Right atrium auricular region (tissue), 2 donors: ENCODE data around the gene ZXDB. TPM values are rescaled to one million over a fixed set of nuclear protein-coding genes. Genes with fewer than 3 reads are reported as not detected.
"Not testable (repeated sequence)": the region's sequence is repeated elsewhere in the genome, so short reads cannot be mapped to it uniquely, and the experiment has no call there.

ENCODE experiments used
- DNase-seq: peaks from one replicate; pipeline ENCODE4 v3.0.0-alpha.2; 2019; ENCODE audit warnings: low spot score
- H3K27ac ChIP-seq, 2 donors: fragments of 200-600 bp; sonication (generic); 1 replicate in 1 of 2; 2 replicates in 1 of 2; pipeline ENCODE4 v1.5.1; 2016 to 2019
- H3K27me3 ChIP-seq, 2 donors: fragments of 200-600 bp; sonication (generic); one replicate each; pipeline versions ENCODE4 v1.5.1 to v1.6.0; 2017 to 2019
- H3K36me3 ChIP-seq: fragments of 200-600 bp; sonication (generic); one replicate; pipeline ENCODE4 v1.5.1; 2016
- H3K4me1 ChIP-seq, 2 donors: fragments of 200-600 bp; sonication (generic); one replicate each; pipeline versions ENCODE4 v1.5.1 to v1.6.0; 2017 to 2019
- H3K4me3 ChIP-seq, 2 donors: fragments of 200-600 bp; sonication (generic); 1 replicate in 1 of 2; 2 replicates in 1 of 2; pipeline ENCODE4 v1.5.1; 2017 to 2019; ENCODE audit warnings: mild to moderate bottlenecking in 1 of 2, moderate library complexity in 1 of 2
- H3K9me3 ChIP-seq, 2 donors: fragments of 200-600 bp; sonication (generic); one replicate each; pipeline ENCODE4 v1.5.1; 2019
- CTCF ChIP-seq, 2 donors: fragments of 200-600 bp; sonication (generic); IDR thresholded peaks; one replicate each; pipeline ENCODE4 v1.5.1; 2019; ENCODE audit warnings: antibody characterized with exemption in 2 of 2
- total RNA-seq, 2 donors: library from RNA; depleted of rRNA; stranded (reverse); fragments of >200 nt; gene quantifications; one replicate each; pipeline ENCODE4 v1.1.0, GENCODE V29; 2016

The ZXDB gene
- total RNA-seq, 2 donors from 2014 or later = 7.5 TPM

GRCh38 chrX:57587062-57587461 lies 4.7 kb upstream of the ZXDB start:
- no peaks in the 10 kb centered on the region for H3K4me1 ChIP-seq
- DNase-seq = no peak
- no peaks in the 10 kb centered on the region for H3K9me3 ChIP-seq
- H3K27ac ChIP-seq = no peak overlapping the region
- no peak for TF ChIP-seq CTCF (IDR thresholded peaks at IDR 0.05)
- no peak overlapping the region for H3K4me3 ChIP-seq
- no peaks in the 10 kb centered on the region for H3K36me3 ChIP-seq
- no peaks in the 10 kb centered on the region for H3K27me3 ChIP-seq

- Histone ChIP-seq H3K4me3 (no peak overlapping the region), H3K27me3 (no peaks in the 10 kb centered on the region), H3K36me3 (no peaks in the 10 kb centered on the region), H3K27ac (no peak overlapping the region), H3K9me3 (no peaks in the 10 kb centered on the region), H3K4me1 (no peaks in the 10 kb centered on the region)
- no peak for DNase-seq
- TF ChIP-seq CTCF (IDR thresholded peaks at IDR 0.05) = no peak
Observed at GRCh38 chrX:57587607-57588006, 4.2 kb upstream of the ZXDB start.

GRCh38 chrX:57592160-57592893 lies 516 bp downstream of the ZXDB start:
- H3K4me3 ChIP-seq = peak overlapping the region; percentile 58
- not testable (repeated sequence) for H3K36me3 ChIP-seq, H3K4me1 ChIP-seq, H3K27me3 ChIP-seq, H3K9me3 ChIP-seq, DNase-seq
- H3K27ac ChIP-seq = peak overlapping the region; percentile 88 to 94

GRCh38 chrX:57592894-57593215 lies 1.0 kb downstream of the ZXDB start:
- H3K27me3 ChIP-seq = not testable (repeated sequence)

GRCh38 chrX:57595381-57595811 lies 3.6 kb downstream of the ZXDB start:
- Histone ChIP-seq H3K4me3 (no peak overlapping the region), H3K9me3 (no peaks in the 10 kb centered on the region), H3K4me1 (peaks cover 0 to 8% of the 10 kb centered on the region in 2 donors), H3K27me3 (no peaks in the 10 kb centered on the region), H3K27ac (no peak overlapping the region), H3K36me3 (no peaks in the 10 kb centered on the region)
- TF ChIP-seq CTCF (IDR thresholded peaks at IDR 0.05) = no peak
- DNase-seq = no peak

More at GRCh38 chrX:57592894-57593215, 1.0 kb downstream of the ZXDB start:
- Histone ChIP-seq H3K4me3 (peak overlapping the region; percentile 58), H3K27ac (peak overlapping the region; percentile 88 to 94)
- H3K4me1 ChIP-seq, H3K36me3 ChIP-seq, DNase-seq, H3K9me3 ChIP-seq: not testable (repeated sequence)

- H3K36me3 ChIP-seq = no peaks in the 10 kb centered on the region
- no peaks in the 10 kb centered on the region for H3K9me3 ChIP-seq
- H3K27ac ChIP-seq = no peak overlapping the region
- DNase-seq = no peak
- TF ChIP-seq CTCF (IDR thresholded peaks at IDR 0.05) = no peak
- H3K4me1 ChIP-seq = peaks cover 0 to 8% of the 10 kb centered on the region in 2 donors
- H3K4me3 ChIP-seq = no peak overlapping the region
- H3K27me3 ChIP-seq = no peaks in the 10 kb centered on the region
Observed at GRCh38 chrX:57596109-57596508, 4.3 kb downstream of the ZXDB start.

- Histone ChIP-seq H3K9me3 (no peaks in the 10 kb centered on the region), H3K27me3 (no peaks in the 10 kb centered on the region), H3K4me3 (no peak overlapping the region), H3K36me3 (no peaks in the 10 kb centered on the region), H3K27ac (no peak overlapping the region), H3K4me1 (peaks cover 0 to 8% of the 10 kb centered on the region in 2 donors)
- no peak for DNase-seq
- TF ChIP-seq CTCF (IDR thresholded peaks at IDR 0.05) = no peak
Observed at GRCh38 chrX:57596516-57596915, 4.7 kb downstream of the ZXDB start.
